ENCODE results near the gene PIK3R2.
A peak's percentile ranks its signal among the peaks of the same experiment; 100 is the strongest.

PIK3R2 gene

DNA sequence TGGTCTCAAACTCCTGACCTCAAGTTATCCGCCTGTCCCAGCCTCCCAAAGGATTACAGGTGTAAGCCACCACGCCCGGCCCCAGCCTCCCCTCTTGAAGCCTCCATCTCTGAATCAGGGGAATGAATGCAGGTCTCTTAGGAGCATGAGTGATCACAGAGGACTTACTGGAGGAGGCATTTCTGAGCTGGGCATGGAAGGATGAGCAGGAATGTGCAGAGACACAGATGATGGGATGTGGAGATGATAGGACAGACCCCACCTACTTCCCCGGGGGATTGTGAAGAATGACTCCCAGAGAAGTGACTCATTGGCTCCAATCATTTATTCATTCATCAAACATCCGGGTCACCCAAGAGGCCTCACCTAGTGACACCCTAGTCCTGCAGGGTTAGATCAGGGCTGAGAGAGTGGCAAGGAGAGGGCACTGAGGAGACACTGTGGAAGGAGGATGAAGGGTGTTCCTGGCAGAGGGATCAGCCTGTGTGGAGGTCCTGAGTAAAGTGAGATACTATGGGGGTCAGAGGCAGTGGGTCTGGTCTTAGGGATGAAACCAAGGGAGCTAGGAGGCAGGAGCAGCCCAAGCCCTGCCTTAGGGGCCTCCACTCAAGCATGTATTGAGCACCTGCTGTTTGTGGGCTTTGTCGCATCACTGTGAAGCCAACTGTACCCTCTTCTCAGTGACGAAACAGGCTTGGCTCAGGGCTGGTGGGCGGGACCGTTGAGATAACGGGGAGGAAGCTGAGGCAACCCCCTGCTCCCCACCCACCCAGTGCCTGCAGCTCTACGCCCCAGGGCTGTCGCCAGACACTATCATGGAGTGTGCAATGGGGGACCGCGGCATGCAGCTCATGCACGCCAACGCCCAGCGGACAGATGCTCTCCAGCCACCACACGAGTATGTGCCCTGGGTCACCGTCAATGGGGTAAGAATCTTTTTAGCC, 23.7 kb downstream of the PIK3R2 start:
- DNase-seq (ENCODE audit: low read depth) = no peak
- no peak for TF ChIP-seq CTCF (IDR thresholded peaks at IDR 0.05; ENCODE audit: control insufficient read depth, insufficient read depth, low read depth, low read length, missing control alignments)
- no peak overlapping the region for H3K4me3 ChIP-seq (ENCODE audit: control insufficient read depth, low read depth, low read length)

GRCh38 chr19:18179957-18180356, 27.0 kb downstream of the PIK3R2 start:
- DNase-seq (ENCODE audit: low read depth) = no peak
- no peak for TF ChIP-seq CTCF (IDR thresholded peaks at IDR 0.05; ENCODE audit: control insufficient read depth, insufficient read depth, low read depth, low read length, missing control alignments)
- no peak overlapping the region for H3K4me3 ChIP-seq (ENCODE audit: control insufficient read depth, low read depth, low read length)

GRCh38 chr19:18183529-18183928, 30.6 kb downstream of the PIK3R2 start:
- TF ChIP-seq CTCF (IDR thresholded peaks at IDR 0.05; ENCODE audit: control insufficient read depth, insufficient read depth, low read depth, low read length, missing control alignments) = no peak
- DNase-seq (ENCODE audit: low read depth) = no peak

GRCh38 chr19:18185538-18185937, 32.6 kb downstream of the PIK3R2 start:
- no peak overlapping the region for H3K4me3 ChIP-seq (ENCODE audit: control insufficient read depth, low read depth, low read length)
- no peak for DNase-seq (ENCODE audit: low read depth)
- TF ChIP-seq CTCF (IDR thresholded peaks at IDR 0.05; ENCODE audit: control insufficient read depth, insufficient read depth, low read depth, low read length, missing control alignments) = no peak

More at GRCh38 chr19:18183529-18183928, 30.6 kb downstream of the PIK3R2 start:
- H3K4me3 ChIP-seq (ENCODE audit: control insufficient read depth, low read depth, low read length) = no peak overlapping the region

DNA sequence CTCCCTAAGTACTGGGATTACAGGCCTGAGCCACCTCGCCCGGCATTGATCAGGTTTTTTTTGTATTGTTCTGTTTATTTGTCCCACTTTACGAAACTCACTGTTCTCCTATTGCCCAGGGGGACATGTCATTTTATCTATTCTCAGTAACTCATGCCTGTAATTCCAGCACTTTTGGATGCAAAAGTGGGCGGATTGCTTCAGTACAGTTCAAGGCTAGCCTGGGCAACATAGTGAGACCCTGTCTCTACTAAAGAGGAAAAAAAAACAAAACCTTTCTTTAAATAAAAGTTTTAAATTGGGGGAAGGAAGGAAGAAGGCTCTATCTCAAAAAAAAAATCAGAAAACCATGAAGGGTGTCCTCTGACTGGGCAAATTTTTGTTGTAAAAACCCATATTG, 37.3 kb downstream of the PIK3R2 start:
- no peak for DNase-seq (ENCODE audit: low read depth)
- no peak overlapping the region for H3K4me3 ChIP-seq (ENCODE audit: control insufficient read depth, low read depth, low read length)
- TF ChIP-seq CTCF (IDR thresholded peaks at IDR 0.05; ENCODE audit: control insufficient read depth, insufficient read depth, low read depth, low read length, missing control alignments) = no peak

DNA sequence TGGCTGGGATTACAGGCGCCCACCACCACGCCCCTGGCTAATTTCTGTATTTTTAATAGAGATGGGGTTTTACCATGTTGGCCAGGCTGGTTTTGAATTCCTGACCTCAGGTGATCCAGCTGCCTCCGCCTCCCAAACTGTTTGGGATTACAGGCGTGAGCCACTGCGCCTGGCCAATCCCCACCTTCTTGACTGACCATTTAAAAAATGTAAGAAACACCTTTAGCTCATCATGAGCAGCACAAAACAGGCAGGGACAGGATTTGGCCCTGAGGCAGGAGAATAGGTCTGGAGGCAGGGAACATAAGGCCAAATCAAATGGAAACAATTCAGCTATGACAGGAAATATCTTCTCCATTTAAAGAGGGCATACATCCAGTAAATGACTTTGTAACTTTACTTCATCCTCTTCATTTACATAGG, 38.7 kb downstream of the PIK3R2 start:
- no peak for DNase-seq (ENCODE audit: low read depth)
- peak overlapping the region; percentile 61 for H3K4me3 ChIP-seq (ENCODE audit: control insufficient read depth, low read depth, low read length)
- no peak for TF ChIP-seq CTCF (IDR thresholded peaks at IDR 0.05; ENCODE audit: control insufficient read depth, insufficient read depth, low read depth, low read length, missing control alignments)

Data from AG09309 (cell line).